Endothelial cell of umbilical vein (primary cell): ENCODE data around the gene CELF5. TPM values are rescaled to one million over a fixed set of nuclear protein-coding genes. Genes with fewer than 3 reads are reported as not detected.

Experiments used
- BruUV-seq: library from RNA; stranded (reverse); fragments of 400-500 nt; replicated peaks from 2 replicates; lab custom pipeline; 2021; lab: Mats Ljungman, UMichigan
- CTCF ChIA-PET: fragments of 300-600, 350-600 bp; sonication (Branson Sonifier 250); formaldehyde crosslinking; loops from one replicate; lab custom pipeline; 2021; ENCODE audit warnings: antibody characterized with exemption, inconsistent platforms; lab: Charles Lee
- POLR2A ChIA-PET: fragments of 300-600, 350-600 bp; sonication (Branson Sonifier 250); formaldehyde crosslinking; loops from one replicate; lab custom pipeline; 2021; ENCODE audit warnings: antibody characterized with exemption, inconsistent platforms; lab: Charles Lee
- DNase-seq: peaks from one replicate; pipeline ENCODE4 v3.0.0-alpha.2; 2011; ENCODE audit warnings: low read depth, low spot score
- FAIRE-seq: peaks from 2 replicates; lab custom pipeline; 2011; peaks lifted over from hg19 to GRCh38; lab: Jason Lieb, UNC
- H2AFZ ChIP-seq: 2 replicates; pipeline ENCODE4 v1.6.0; 2012; ENCODE audit warnings: low read depth, low read length, control low read depth, inconsistent platforms
- H3K27ac ChIP-seq: 2 replicates; pipeline ENCODE4 v1.5.1; 2011; ENCODE audit warnings: low read depth, mild to moderate bottlenecking, control low read depth, low read length, moderate library complexity; ENCODE audit not compliant: insufficient read depth
- H3K27me3 ChIP-seq, 2 experiments: 2 replicates each; pipeline versions ENCODE4 v1.6.0 to v1.6.1; 2011; ENCODE audit warnings: low read length in 2 of 2, mixed read lengths in 1 of 2; ENCODE audit not compliant: control insufficient read depth in 2 of 2, insufficient read depth in 2 of 2
- H3K36me3 ChIP-seq, 2 experiments: 2 replicates in 1 of 2; 3 replicates in 1 of 2; pipeline ENCODE4 v1.5.1; 2011; ENCODE audit warnings: low read length in 2 of 2, mild to moderate bottlenecking in 1 of 2, moderate library complexity in 1 of 2; ENCODE audit not compliant: control insufficient read depth in 2 of 2, insufficient read depth in 2 of 2; ENCODE audit errors: extremely low read depth in 1 of 2
- H3K4me1 ChIP-seq: 3 replicates; pipeline ENCODE4 v1.5.1; 2011; ENCODE audit warnings: mild to moderate bottlenecking, low read length; ENCODE audit not compliant: control insufficient read depth, insufficient read depth; ENCODE audit errors: extremely low read depth
- H3K4me2 ChIP-seq: 2 replicates; pipeline ENCODE4 v1.6.1; 2011; ENCODE audit warnings: low read length, control low read depth, mixed read lengths; ENCODE audit not compliant: insufficient read depth
- H3K4me3 ChIP-seq, 3 experiments: fragments of 200-600 bp in 1 of 3; sonication (generic), shearing (Covaris generic) in 1 of 3; replicated peaks in 1 of 3; 2 replicates each; pipeline ENCODE4 v1.5.1; 2011 to 2016; ENCODE audit warnings: control low read depth in 3 of 3, low read length in 3 of 3, mild to moderate bottlenecking in 2 of 3, inconsistent platforms in 1 of 3, low read depth in 1 of 3, moderate library complexity in 1 of 3; ENCODE audit not compliant: insufficient read depth in 1 of 3
- H3K79me2 ChIP-seq: 2 replicates; pipeline ENCODE4 v1.6.0; 2012; ENCODE audit warnings: low read length, inconsistent platforms; ENCODE audit not compliant: control insufficient read depth, insufficient read depth
- H3K9ac ChIP-seq: replicated peaks from 2 replicates; pipeline ENCODE3; 2011; ENCODE audit warnings: low read length, control low read depth; ENCODE audit not compliant: insufficient read depth; ENCODE audit errors: extremely low read depth
- H3K9me1 ChIP-seq: replicated peaks from 3 replicates; pipeline ENCODE4 v1.6.0; 2011; ENCODE audit warnings: mild to moderate bottlenecking, low read length; ENCODE audit not compliant: control insufficient read depth, insufficient read depth; ENCODE audit errors: extremely low read depth
- H3K9me3 ChIP-seq: replicated peaks from 2 replicates; pipeline ENCODE4 v1.5.1; 2012; ENCODE audit warnings: low read length, inconsistent platforms; ENCODE audit not compliant: control insufficient read depth, insufficient read depth
- H4K20me1 ChIP-seq: replicated peaks from 2 replicates; pipeline ENCODE3; 2011; ENCODE audit warnings: mild to moderate bottlenecking, low read length; ENCODE audit not compliant: control insufficient read depth, insufficient read depth; ENCODE audit errors: extremely low read depth
- CTCF ChIP-seq, 2 donors: IDR thresholded peaks; 1 replicate in 1 of 2; 2 replicates in 1 of 2; pipeline ENCODE4 v1.5.1; 2011; ENCODE audit warnings: low read length in 2 of 2, mild to moderate bottlenecking in 2 of 2, moderate library complexity in 2 of 2, control low read depth in 1 of 2, inconsistent platforms in 1 of 2, low read depth in 1 of 2; ENCODE audit not compliant: insufficient read depth in 1 of 2; ENCODE audit errors: extremely low read depth in 1 of 2
- EZH2 ChIP-seq: IDR thresholded peaks from 2 replicates; pipeline ENCODE4 v1.6.1; 2012; ENCODE audit warnings: borderline replicate concordance, low read depth, mild to moderate bottlenecking, moderate library complexity, low read length, inconsistent platforms; ENCODE audit not compliant: severe bottlenecking
- FOS ChIP-seq: IDR thresholded peaks from 2 replicates; pipeline ENCODE4 v1.6.1; 2011; ENCODE audit warnings: mild to moderate bottlenecking, low read length, moderate library complexity, borderline replicate concordance; ENCODE audit not compliant: insufficient read depth
- GATA2 ChIP-seq: IDR thresholded peaks from 2 replicates; pipeline ENCODE4 v1.7.0; 2011; ENCODE audit warnings: low read depth, mild to moderate bottlenecking, moderate library complexity, mixed read lengths, low read length; ENCODE audit not compliant: insufficient read length, insufficient read depth
- JUN ChIP-seq: IDR thresholded peaks from 2 replicates; pipeline ENCODE4 v1.6.1; 2011; ENCODE audit warnings: borderline replicate concordance, low read depth; ENCODE audit not compliant: insufficient read length, insufficient read depth
- MAX ChIP-seq: IDR thresholded peaks from 2 replicates; pipeline ENCODE4 v1.6.1; 2011; ENCODE audit not compliant: insufficient read depth, insufficient read length
- MYC ChIP-seq: IDR thresholded peaks from one replicate; pipeline ENCODE4 v1.6.1; 2011; ENCODE audit warnings: mild to moderate bottlenecking, low read depth, low read length
- POLR2A ChIP-seq: IDR thresholded peaks from 2 replicates; pipeline ENCODE4 v1.6.1; 2012; ENCODE audit warnings: low read depth, mild to moderate bottlenecking, control low read depth, low read length
- POLR2AphosphoS5 ChIP-seq: IDR thresholded peaks from 2 replicates; pipeline ENCODE4 v1.6.1; 2012; ENCODE audit warnings: low read depth, mild to moderate bottlenecking, control low read depth, low read length, moderate library complexity; ENCODE audit not compliant: insufficient read depth
- dilution Hi-C: fragments of 300-500 bp; cut with MboI; formaldehyde crosslinking; loops from one replicate; pipeline ENCODE4 v1.15.0; 2019; ENCODE audit warnings: low sequenced_read_pairs; ENCODE audit not compliant: extremely low pct_ligation_motif_present
- intact Hi-C: fragments of 100-400 bp; cut with micrococcal nuclease; formaldehyde crosslinking; loops from one replicate; pipeline ENCODE4 v1.10.0; 2022
- polyA plus RNA-seq, 4 experiments: library from polyadenylated mRNA; depleted of rRNA in 3 of 4; stranded (reverse) in 3 of 4; unstranded in 1 of 4; fragments of >200 nt; gene quantifications; 2 replicates each; pipeline versions ENCODE4 v1.2.1 to v1.2.3, GENCODE V29; 2011 to 2012; ENCODE audit warnings: missing spikeins in 1 of 4
- total RNA-seq: library from RNA; stranded (reverse); gene quantifications from 2 replicates; pipeline ENCODE4 v1.2.3, GENCODE V29; 2021

CELF5 gene
- total and polyA plus RNA-seq, 2 donors (not counting 3 experiments of a cell fraction or from before 2014, with no cell fraction given), result not detected

GRCh38 chr19:3201911-3202310 lies 22.6 kb upstream of the CELF5 start:
- Histone ChIP-seq H4K20me1 (no peaks in the 10 kb centered on the region), H3K9ac (no peak overlapping the region), H3K79me2 (no peaks in the 10 kb centered on the region), H2AFZ (no peak overlapping the region), H3K27ac (no peak overlapping the region), H3K4me3 (no peak overlapping the region), H3K9me3 (no peaks in the 10 kb centered on the region), H3K36me3 (peaks cover 0 to 30% of the 10 kb centered on the region in 2 experiments), H3K4me2 (no peak overlapping the region), H3K4me1 (no peaks in the 10 kb centered on the region), H3K27me3 (no peaks in the 10 kb centered on the region), H3K9me1 (no peaks in the 10 kb centered on the region)
- intact Hi-C loops (no loop called here), dilution Hi-C loops (no loop called here)
- FAIRE-seq (no peak), DNase-seq (no peak)
- ChIA-PET CTCF (interaction anchor here (2.1 kb wide), 1 partner anchor 10 kb away, joined by 4 read pairs; no protein-coding TSS in a partner anchor), POLR2A (interaction anchor here (0.7 kb wide), 1 partner anchor 150 kb away, joined by 4 read pairs; no protein-coding TSS in a partner anchor)
- TF ChIP-seq FOS (no peak), MAX (no peak), POLR2AphosphoS5 (no peak), MYC (no peak), POLR2A (no peak), EZH2 (no peak), JUN (no peak), GATA2 (no peak), CTCF (IDR thresholded peaks at IDR 0.05; ENCODE audit: extremely low read depth in 1 of 2, insufficient read depth in 1 of 2, low read depth in 1 of 2, low read length in 2 of 2) (no peak)
- no TSS peak for BruUV-seq
